H4 (cell line): ENCODE measurements around the gene SDF4. TPM values are rescaled to one million over a fixed set of nuclear protein-coding genes. Genes with fewer than 3 reads are reported as not detected.
"Not testable (repeated sequence)": the region's sequence is repeated elsewhere in the genome, so short reads cannot be mapped to it uniquely, and the experiment has no call there.

Source experiments
- DNase-seq: peaks from one replicate; pipeline ENCODE4 v3.0.0-alpha.2; 2015; ENCODE audit warnings: low spot score
- total RNA-seq: library from RNA; depleted of rRNA; stranded (reverse); fragments of >200 nt; shearing (Covaris generic); gene quantifications from 2 replicates; pipeline ENCODE4 v1.2.3, GENCODE V29; 2014

Gene SDF4
- total RNA-seq, 1 experiment from 2014 or later = 101 TPM

- no peak for DNase-seq
These were observed 28.3 kb upstream of the SDF4 start for GRCh38 chr1:1259951-1260600.

DNA sequence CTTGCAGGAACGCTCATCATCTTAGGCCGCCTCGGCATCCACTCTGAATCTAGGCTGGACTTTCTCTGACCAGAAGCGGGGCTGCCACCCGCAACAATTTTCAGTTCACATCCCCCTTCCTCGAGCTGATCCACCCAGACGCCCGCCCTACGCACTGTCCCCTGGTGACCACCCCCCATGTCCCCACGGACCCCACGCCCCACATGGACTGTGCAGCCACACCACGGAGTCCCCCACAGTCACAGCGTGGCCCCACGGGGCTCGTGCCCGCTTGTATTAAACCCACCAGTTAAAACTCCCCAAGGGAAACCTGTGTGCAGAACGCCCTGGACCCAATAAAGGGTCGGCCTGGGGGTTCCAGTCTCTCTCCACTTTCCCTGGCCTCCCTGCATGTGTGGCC, 27.7 kb upstream of the SDF4 start:
- no peak for DNase-seq

GRCh38 chr1:1259119-1259488, 27.3 kb upstream of the SDF4 start:
- DNase-seq = no peak

GRCh38 chr1:1256956-1257871, 25.4 kb upstream of the SDF4 start:
- DNase-seq = no peak

GRCh38 chr1:1255611-1256010, 23.8 kb upstream of the SDF4 start:
- no peak for DNase-seq

DNA sequence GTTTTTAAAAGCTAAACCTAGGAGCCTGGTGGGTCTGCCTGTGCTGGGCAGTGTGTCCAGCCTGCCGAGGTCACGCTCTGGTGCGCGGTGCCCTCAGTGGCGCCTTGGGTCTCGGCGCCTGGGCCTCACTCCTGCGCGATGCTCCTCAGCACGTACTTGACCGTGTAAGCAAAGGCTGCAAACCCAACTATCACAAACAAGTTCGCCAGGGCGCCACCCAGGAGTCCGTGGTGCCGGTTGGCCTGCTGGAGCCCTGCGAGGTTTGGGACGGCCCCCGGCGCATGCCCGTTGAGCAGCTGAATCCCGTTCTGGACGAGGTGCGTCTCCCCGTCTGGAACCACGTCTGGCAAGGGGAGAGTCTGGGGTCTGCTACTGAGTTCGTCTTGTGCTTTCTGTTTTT, 23.3 kb upstream of the SDF4 start:
- no peak for DNase-seq

GRCh38 chr1:1254667-1254998, 22.8 kb upstream of the SDF4 start:
- DNase-seq = no peak

DNA sequence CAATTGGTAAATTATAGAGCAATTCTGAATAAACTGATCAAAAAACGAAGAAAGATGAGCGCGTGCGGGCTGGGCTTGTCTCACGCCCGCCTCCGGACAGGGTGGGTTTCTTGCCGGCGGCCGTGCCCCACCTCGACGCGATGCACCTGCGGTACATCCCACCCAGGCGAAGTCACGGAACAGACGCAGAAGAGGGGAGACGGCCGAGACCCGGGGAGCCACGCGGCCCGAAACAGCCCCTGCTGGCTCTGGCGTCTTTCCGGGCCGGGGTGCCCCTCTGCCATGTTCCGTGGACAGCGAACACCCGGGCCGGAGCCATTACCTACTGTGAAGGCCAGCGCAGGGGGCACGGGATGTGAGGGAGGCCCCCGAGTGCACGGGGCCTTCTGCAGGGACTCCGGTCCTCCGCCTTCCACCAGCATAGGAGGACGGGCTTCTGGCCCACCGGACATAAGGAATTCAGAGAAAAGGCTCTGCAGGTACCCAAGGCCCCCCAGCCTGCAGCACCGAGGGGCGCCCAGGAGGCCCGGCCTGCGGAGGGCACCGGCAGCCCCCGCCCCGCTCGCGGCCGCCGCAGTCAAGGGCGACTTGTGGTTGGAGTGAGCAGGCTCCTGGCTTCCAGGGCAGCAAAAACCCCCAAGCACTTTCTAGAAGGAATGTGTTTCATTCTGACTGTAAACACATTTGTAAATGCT, 22.3 kb upstream of the SDF4 start:
- no peak for DNase-seq

DNA sequence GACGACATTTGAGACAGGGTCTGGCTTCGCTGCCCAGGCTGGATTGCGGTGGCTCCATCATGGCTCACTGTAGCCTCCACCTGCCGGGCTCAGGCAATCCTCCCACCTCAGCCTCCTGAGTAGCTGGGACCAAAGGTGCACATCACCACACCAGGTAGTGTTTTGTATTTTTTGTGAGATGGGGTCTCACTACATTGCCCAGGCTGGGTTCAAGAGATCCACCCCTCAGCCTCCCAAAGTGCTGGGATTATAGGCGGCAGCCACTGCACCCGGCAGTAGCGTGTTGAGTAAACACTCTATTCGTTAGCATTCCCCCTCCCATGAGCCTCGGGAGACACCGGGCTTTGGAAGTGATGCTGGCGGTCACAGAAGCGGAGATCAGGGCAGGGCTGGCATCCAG, 21.5 kb upstream of the SDF4 start:
- no peak for DNase-seq

DNA sequence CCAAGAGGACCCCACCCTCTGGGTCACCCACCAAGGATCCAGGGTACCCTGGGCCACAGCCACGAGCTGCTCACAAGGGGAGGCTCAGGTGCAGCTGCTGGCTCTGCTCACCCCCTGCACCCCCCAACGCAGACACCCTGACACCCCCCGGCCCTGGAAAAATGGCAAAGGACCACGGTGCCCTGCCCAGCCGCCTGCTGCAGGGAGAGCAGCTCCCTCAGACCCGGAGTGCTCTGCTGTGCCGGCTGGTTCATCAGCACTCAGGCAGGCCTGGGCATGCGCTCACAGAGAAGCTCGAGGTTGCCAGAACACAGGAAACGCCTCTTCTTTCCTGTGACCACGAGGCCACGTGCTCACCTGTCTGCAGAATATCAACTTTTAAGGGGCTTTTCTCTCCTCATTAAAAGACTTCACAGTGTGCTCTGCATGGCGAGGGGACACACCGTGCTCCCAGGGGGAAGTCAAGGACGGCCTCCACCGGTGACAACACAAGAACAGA, 19.0 kb upstream of the SDF4 start:
- DNase-seq = no peak

DNA sequence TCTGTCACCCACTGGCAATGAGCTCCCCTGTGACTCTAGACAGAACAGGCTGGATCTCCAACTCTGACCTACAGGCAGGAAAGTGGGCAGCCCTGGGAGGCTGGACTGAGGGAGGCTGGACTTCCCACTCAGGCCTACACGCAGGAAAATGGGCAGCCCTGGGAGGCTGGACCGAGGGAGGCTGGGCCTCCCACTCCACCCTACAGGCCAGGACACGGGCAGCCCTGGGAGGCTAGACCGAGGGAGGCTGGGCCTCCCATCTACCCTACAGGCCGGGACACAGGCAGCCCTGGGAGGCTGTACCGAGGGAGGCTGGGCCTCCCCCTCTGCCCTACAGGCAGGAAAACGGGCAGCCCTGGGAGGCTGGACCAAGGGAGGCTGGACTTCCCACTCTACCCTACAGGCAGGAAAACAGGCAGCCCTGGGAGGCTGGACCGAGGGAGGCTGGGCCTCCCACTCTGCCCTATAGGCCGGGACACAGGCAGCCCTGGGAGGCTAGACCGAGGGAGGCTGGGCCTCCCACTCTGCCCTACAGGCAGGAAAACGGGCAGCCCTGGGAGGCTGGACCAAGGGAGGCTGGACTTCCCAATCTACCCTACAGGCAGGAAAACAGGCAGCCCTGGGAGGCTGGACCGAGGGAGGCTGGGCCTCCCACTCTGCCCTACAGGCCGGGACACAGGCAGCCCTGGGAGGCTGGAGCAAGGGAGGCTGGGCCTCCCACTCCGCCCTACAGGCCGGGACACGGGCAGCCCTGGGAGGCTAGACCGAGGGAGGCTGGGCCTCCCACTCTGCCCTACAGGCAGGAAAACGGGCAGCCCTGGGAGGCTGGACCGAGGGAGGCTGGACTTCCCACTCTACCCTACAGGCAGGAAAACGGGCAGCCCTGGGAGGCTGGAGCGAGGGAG, 16.5 kb upstream of the SDF4 start:
- not testable (repeated sequence) for DNase-seq

- no peak for DNase-seq
These were observed 15.6 kb upstream of the SDF4 start for GRCh38 chr1:1247341-1247913.

DNA sequence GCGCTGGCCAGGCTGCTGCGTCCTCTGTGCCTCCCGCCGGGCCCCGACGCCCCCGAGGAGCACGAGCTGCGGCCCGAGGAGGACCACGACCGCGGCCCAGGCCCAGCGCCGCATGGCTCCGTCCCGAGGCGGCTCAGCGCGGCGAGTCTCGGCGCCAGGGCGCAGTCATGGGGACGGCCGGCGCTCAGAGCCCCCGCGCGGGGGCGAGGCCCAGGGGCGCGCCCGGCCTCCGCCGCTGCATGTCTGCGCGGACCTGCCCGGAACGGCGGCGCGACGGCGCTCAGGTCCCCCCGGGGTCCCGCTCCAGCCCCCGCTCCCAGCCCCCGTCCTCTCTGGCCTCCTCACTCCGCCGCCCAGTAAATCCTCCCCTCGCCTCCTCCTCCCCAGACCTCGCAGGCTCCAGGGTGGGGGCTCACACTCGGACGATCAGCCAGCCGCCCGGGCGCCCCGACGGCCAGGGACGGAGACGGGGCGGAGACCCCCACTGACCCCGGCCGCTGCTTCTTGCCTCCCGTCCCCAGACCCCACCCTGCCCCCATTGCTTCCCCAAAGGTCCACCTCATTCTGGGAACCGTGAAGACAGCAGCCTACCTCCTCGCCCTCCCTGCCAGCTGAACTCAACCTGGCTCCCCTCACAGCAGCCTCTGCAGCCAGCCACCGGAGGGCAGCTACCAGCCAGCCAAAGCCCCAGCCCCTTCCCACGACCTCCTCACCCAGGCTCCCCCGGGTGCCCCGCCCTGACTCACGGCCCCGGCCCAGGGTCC, 15.0 kb upstream of the SDF4 start, which contains the start of gene C1QTNF12:
TSS of gene C1QTNF12 (minus strand) at position 146 of the 764 bp plus-strand sequence. CDS start at position 114, 32 bp downstream.
- DNase-seq = no peak

- DNase-seq = no peak
These were observed 14.2 kb upstream of the SDF4 start for GRCh38 chr1:1245817-1246576.

- no peak for DNase-seq
These were observed 13.5 kb upstream of the SDF4 start for GRCh38 chr1:1245178-1245816.

- DNase-seq = no peak
These were observed 12.5 kb upstream of the SDF4 start for GRCh38 chr1:1244192-1244811.

GRCh38 chr1:1243807-1244191, 12.0 kb upstream of the SDF4 start:
- DNase-seq = no peak

GRCh38 chr1:1243266-1243660, 11.5 kb upstream of the SDF4 start:
- DNase-seq = no peak
